NCI-H187 (cell line): Measurements from ENCODE around the gene ARMH2.
"Not testable (repeated sequence)": the region's sequence is repeated elsewhere in the genome, so short reads cannot be mapped to it uniquely, and the experiment has no call there.

Experiments used
- DNase-seq, 2 experiments: peaks; one replicate each; lab custom pipeline; 2025; lab: John Stamatoyannopoulos, UW

Gene ARMH2

GRCh38 chr6:24764833-24765828, 33.6 kb downstream of the ARMH2 start:
- DNase-seq: not testable (repeated sequence)

GRCh38 chr6:24763578-24763977, 35.1 kb downstream of the ARMH2 start:
- DNase-seq: no peak

GRCh38 chr6:24761851-24762250, 36.9 kb downstream of the ARMH2 start:
- DNase-seq: no peak

- DNase-seq: no peak
Observed at GRCh38 chr6:24761193-24761835, 37.4 kb downstream of the ARMH2 start.

GRCh38 chr6:24760210-24760609, 38.5 kb downstream of the ARMH2 start:
- no peak for DNase-seq

- DNase-seq: no peak
Observed at GRCh38 chr6:24759718-24760117, 39.0 kb downstream of the ARMH2 start.

GRCh38 chr6:24757611-24758010, 41.1 kb downstream of the ARMH2 start:
- DNase-seq: no peak

GRCh38 chr6:24755279-24755678, 43.4 kb downstream of the ARMH2 start:
- DNase-seq: no peak

GRCh38 chr6:24754378-24754777, 44.3 kb downstream of the ARMH2 start:
- not testable (repeated sequence) for DNase-seq

- no peak for DNase-seq
Observed at GRCh38 chr6:24753545-24753944, 45.2 kb downstream of the ARMH2 start.

GRCh38 chr6:24752917-24753492, 45.7 kb downstream of the ARMH2 start:
- DNase-seq: no peak

- no peak for DNase-seq
Observed at GRCh38 chr6:24752503-24752902, 46.2 kb downstream of the ARMH2 start.

- not testable (repeated sequence) for DNase-seq
Observed at GRCh38 chr6:24750878-24751277, 47.8 kb downstream of the ARMH2 start.

- DNase-seq: no peak
Observed at GRCh38 chr6:24749297-24749696, 49.4 kb downstream of the ARMH2 start.
